Stomach (tissue), 9 donors: ENCODE results near the gene ZNF575. TPM values are rescaled to one million over a fixed set of nuclear protein-coding genes. Genes with fewer than 3 reads are reported as not detected.

Source experiments
- DNase-seq, 2 donors: peaks; one replicate each; pipeline versions ENCODE4 v3.0.0 to v3.0.0-alpha.2; 2013 to 2019
- H3K27ac ChIP-seq, 5 donors: fragments of 200-600 bp in 4 of 5; sonication (generic) in 4 of 5; one replicate each; pipeline ENCODE4 v1.5.1; 2013 to 2019; ENCODE audit warnings: mild to moderate bottlenecking in 1 of 5, moderate library complexity in 1 of 5
- H3K27me3 ChIP-seq, 3 donors: fragments of 200-600 bp; sonication (generic); one replicate each; pipeline ENCODE4 v1.5.1; 2017 to 2019; ENCODE audit warnings: mixed run types in 1 of 3
- H3K36me3 ChIP-seq, 4 donors: fragments of 200-600 bp; sonication (generic); 1 replicate in 3 of 4; 2 replicates in 1 of 4; pipeline ENCODE4 v1.5.1; 2016 to 2019
- H3K4me1 ChIP-seq, 4 donors: fragments of 200-600 bp; sonication (generic); one replicate each; pipeline ENCODE4 v1.5.1; 2016 to 2019
- H3K4me3 ChIP-seq, 4 donors: fragments of 200-600 bp; sonication (generic) in 3 of 4; one replicate each; pipeline ENCODE4 v1.5.1; 2016 to 2019; ENCODE audit warnings: mild to moderate bottlenecking in 1 of 4
- H3K9me3 ChIP-seq, 4 donors: fragments of 200-600 bp; sonication (generic); one replicate each; pipeline ENCODE4 v1.5.1; 2016 to 2019
- EP300 ChIP-seq: sonication (generic); formaldehyde crosslinking; IDR thresholded peaks from one replicate; pipeline ENCODE4 v1.6.1; 2017; ENCODE audit warnings: antibody characterized with exemption
- POLR2A ChIP-seq, 4 donors: fragments of 450-650 bp; IDR thresholded peaks; one replicate each; pipeline ENCODE4 v1.6.1; 2016; ENCODE audit warnings: antibody characterized with exemption in 4 of 4, control low read depth in 2 of 4, mild to moderate bottlenecking in 1 of 4, moderate library complexity in 1 of 4
- POLR2AphosphoS5 ChIP-seq, 3 donors: sonication (generic); formaldehyde crosslinking; IDR thresholded peaks; one replicate each; pipeline ENCODE4 v1.6.1; 2016; ENCODE audit warnings: antibody characterized with exemption in 3 of 3
- WGBS, 5 donors: extraction: QIAGEN DNeasy Blood & Tissue Kit in 3 of 5; methylation state at CpG; one replicate each; pipeline versions ENCODE4 v1.1.5 to v1.1.7; 2013 to 2018; 5-methylcytosine and 5-hydroxymethylcytosine counted together
- intact Hi-C: fragments of 100-400 bp; cut with DNase I; formaldehyde crosslinking; loops from one replicate; pipeline ENCODE4 v1.15.1; 2023; ENCODE audit warnings: low total_unique reads
- polyA plus RNA-seq, 3 donors: library from polyadenylated mRNA; stranded (reverse); fragments of 200-250 nt; gene quantifications; one replicate each; pipeline ENCODE4 v1.2.3, GENCODE V29; 2013
- total RNA-seq, 5 donors: library from RNA; depleted of rRNA; stranded (reverse); fragments of >200 nt; gene quantifications; one replicate each; pipeline versions ENCODE4 v1.1.0 to v1.2.3, GENCODE V29; 2014 to 2016
- TF ChIP-seq, protein P1 (sequence below), 7 experiments: fragments of 450-650 bp in 4 of 7; fragments of 200-600 bp in 3 of 7; sonication (generic) in 3 of 7; IDR thresholded peaks; one replicate each; pipeline ENCODE4 v1.5.1; 2016 to 2019; ENCODE audit warnings: antibody characterized with exemption in 7 of 7, control low read depth in 2 of 7, mild to moderate bottlenecking in 1 of 7
- donor health status: healthy with polysubstance abuse.
- donor health status: Bipolar disorder and iron deficiency.
- donor health status: healthy.

ZNF575 gene
- total and polyA plus RNA-seq, 8 donors = 0.37 to 23.5 (median 0.76) TPM; not detected in 3

- TF ChIP-seq POLR2AphosphoS5 (IDR thresholded peaks at IDR 0.05) (no peak), EP300 (no peak), POLR2A (IDR thresholded peaks at IDR 0.05) (no peak)
- TF ChIP-seq, protein P1, sequence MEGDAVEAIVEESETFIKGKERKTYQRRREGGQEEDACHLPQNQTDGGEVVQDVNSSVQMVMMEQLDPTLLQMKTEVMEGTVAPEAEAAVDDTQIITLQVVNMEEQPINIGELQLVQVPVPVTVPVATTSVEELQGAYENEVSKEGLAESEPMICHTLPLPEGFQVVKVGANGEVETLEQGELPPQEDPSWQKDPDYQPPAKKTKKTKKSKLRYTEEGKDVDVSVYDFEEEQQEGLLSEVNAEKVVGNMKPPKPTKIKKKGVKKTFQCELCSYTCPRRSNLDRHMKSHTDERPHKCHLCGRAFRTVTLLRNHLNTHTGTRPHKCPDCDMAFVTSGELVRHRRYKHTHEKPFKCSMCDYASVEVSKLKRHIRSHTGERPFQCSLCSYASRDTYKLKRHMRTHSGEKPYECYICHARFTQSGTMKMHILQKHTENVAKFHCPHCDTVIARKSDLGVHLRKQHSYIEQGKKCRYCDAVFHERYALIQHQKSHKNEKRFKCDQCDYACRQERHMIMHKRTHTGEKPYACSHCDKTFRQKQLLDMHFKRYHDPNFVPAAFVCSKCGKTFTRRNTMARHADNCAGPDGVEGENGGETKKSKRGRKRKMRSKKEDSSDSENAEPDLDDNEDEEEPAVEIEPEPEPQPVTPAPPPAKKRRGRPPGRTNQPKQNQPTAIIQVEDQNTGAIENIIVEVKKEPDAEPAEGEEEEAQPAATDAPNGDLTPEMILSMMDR (IDR thresholded peaks at IDR 0.05) = peak in 5 of 7 experiments; percentile 14 to 63 (median 53)
- 29 to 38% (median 33%) methylated on average over 8 of the region's 8 CpGs for WGBS, 5 donors
- Histone ChIP-seq H3K27ac (no peak overlapping the region), H3K4me1 (no peaks in the 10 kb centered on the region), H3K27me3 (no peaks in the 10 kb centered on the region), H3K9me3 (no peaks in the 10 kb centered on the region), H3K36me3 (peaks cover 34 to 98% (median 89%) of the 10 kb centered on the region in 4 donors), H3K4me3 (no peak overlapping the region)
- intact Hi-C loops = loop anchor here (10.0 kb wide), 1 partner anchor 100 kb away; no protein-coding TSS in a partner anchor
- peak; percentile 78 to 91 for DNase-seq
These were observed 22.3 kb downstream of the ZNF575 start for GRCh38 chr19:43555185-43555770.

GRCh38 chr19:43560687-43561086, 27.7 kb downstream of the ZNF575 start:
- Histone ChIP-seq H3K4me1 (peaks cover 0 to 25% (median 10%) of the 10 kb centered on the region in 4 donors), H3K27ac (peak overlapping the region in 1 of 5 donors; percentile 78), H3K27me3 (no peaks in the 10 kb centered on the region), H3K9me3 (no peaks in the 10 kb centered on the region), H3K36me3 (peaks cover 8 to 63% (median 50%) of the 10 kb centered on the region in 4 donors), H3K4me3 (no peak overlapping the region)
- TF ChIP-seq, protein P1 (IDR thresholded peaks at IDR 0.05) = no peak
- intact Hi-C loops = no loop called here
- no peak for DNase-seq
- WGBS, 5 donors = 76 to 86% (median 80%) methylated on average over 6 of the region's 6 CpGs

GRCh38 chr19:43561139-43561970, 28.4 kb downstream of the ZNF575 start:
- no peak overlapping the region for H3K4me3 ChIP-seq
- TF ChIP-seq POLR2AphosphoS5 (IDR thresholded peaks at IDR 0.05) = no peak
- TF ChIP-seq EP300 = no peak
- TF ChIP-seq, protein P1 (IDR thresholded peaks at IDR 0.05) = no peak
- no peak for TF ChIP-seq POLR2A (IDR thresholded peaks at IDR 0.05)
- no peaks in the 10 kb centered on the region for H3K9me3 ChIP-seq
- H3K36me3 ChIP-seq = peaks cover 8 to 56% (median 43%) of the 10 kb centered on the region in 4 donors
- no peak for DNase-seq
- peaks cover 0 to 25% (median 10%) of the 10 kb centered on the region in 4 donors for H3K4me1 ChIP-seq
- no peaks in the 10 kb centered on the region for H3K27me3 ChIP-seq
- H3K27ac ChIP-seq = peak overlapping the region in 4 of 5 donors; percentile 69 to 78 (median 74)
- 83 to 89% (median 87%) methylated on average over 12 of the region's 12 CpGs for WGBS, 5 donors
- intact Hi-C loops = no loop called here

DNA sequence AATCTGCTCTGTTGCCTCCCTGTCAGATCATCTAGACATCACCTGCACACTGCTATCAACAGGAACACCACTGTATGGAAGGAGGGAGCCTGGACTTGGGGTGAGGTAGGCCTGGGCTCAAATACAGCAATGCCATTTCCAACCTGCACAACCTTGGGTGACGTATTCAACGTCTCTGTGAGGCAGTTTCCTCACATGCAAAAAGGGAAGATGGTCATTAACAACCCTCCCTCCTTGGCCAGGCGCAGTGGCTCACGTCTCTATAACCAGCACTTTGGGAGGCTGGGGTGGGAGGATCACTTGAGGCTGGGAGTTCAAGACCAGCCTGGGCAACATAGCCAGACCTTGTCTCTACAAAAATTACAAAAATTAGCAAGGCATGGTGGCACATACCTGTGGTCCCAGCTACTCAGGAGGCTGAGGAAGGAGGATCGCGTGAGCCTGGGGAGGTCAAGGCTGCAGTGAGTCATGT, 29.3 kb downstream of the ZNF575 start:
- H3K9me3 ChIP-seq = no peaks in the 10 kb centered on the region
- H3K27ac ChIP-seq = peak overlapping the region in 4 of 5 donors; percentile 69 to 78 (median 74)
- H3K4me3 ChIP-seq = no peak overlapping the region
- 79 to 87% (median 85%) methylated on average over 6 of the region's 6 CpGs for WGBS, 5 donors
- H3K27me3 ChIP-seq = no peaks in the 10 kb centered on the region
- H3K36me3 ChIP-seq = peaks cover 8 to 48% (median 35%) of the 10 kb centered on the region in 4 donors
- TF ChIP-seq POLR2A (IDR thresholded peaks at IDR 0.05) = no peak
- no peak for TF ChIP-seq POLR2AphosphoS5 (IDR thresholded peaks at IDR 0.05)
- TF ChIP-seq, protein P1 (IDR thresholded peaks at IDR 0.05) = no peak
- no peak for TF ChIP-seq EP300
- intact Hi-C loops = no loop called here
- peaks cover 0 to 25% (median 10%) of the 10 kb centered on the region in 4 donors for H3K4me1 ChIP-seq
- DNase-seq = no peak
